ENCODE results near the gene RBM19. TPM values are rescaled to one million over a fixed set of nuclear protein-coding genes. Genes with fewer than 3 reads are reported as not detected.

The RBM19 gene
- total and polyA plus RNA-seq, 2 donors (not counting 3 experiments of a cell fraction or from before 2014, with no cell fraction given) = 13.2 to 34.4 TPM

- Histone ChIP-seq H3K4me3 (replicated peaks in 1 of 3; ENCODE audit: insufficient read depth in 1 of 3, low read depth in 1 of 3, low read length in 3 of 3) (no peak overlapping the region), H3K36me3 (ENCODE audit: control insufficient read depth in 2 of 2, extremely low read depth in 1 of 2, insufficient read depth in 2 of 2, low read length in 2 of 2) (no peaks in the 10 kb centered on the region), H3K4me1 (ENCODE audit: control insufficient read depth, extremely low read depth, insufficient read depth, low read length) (no peaks in the 10 kb centered on the region), H3K4me2 (ENCODE audit: insufficient read depth, low read length) (no peak overlapping the region), H3K9me3 (replicated peaks; ENCODE audit: control insufficient read depth, insufficient read depth, low read length) (no peaks in the 10 kb centered on the region), H3K9me1 (replicated peaks; ENCODE audit: control insufficient read depth, extremely low read depth, insufficient read depth, low read length) (no peaks in the 10 kb centered on the region), H3K27me3 (ENCODE audit: control insufficient read depth in 2 of 2, insufficient read depth in 2 of 2, low read length in 2 of 2) (no peaks in the 10 kb centered on the region), H4K20me1 (replicated peaks; ENCODE audit: control insufficient read depth, extremely low read depth, insufficient read depth, low read length) (no peaks in the 10 kb centered on the region), H2AFZ (ENCODE audit: low read depth, low read length) (no peak overlapping the region), H3K9ac (replicated peaks; ENCODE audit: extremely low read depth, insufficient read depth, low read length) (no peak overlapping the region), H3K79me2 (ENCODE audit: control insufficient read depth, insufficient read depth, low read length) (no peaks in the 10 kb centered on the region), H3K27ac (ENCODE audit: insufficient read depth, low read depth, low read length) (no peak overlapping the region)
- no TSS peak for BruUV-seq (replicated peaks)
- dilution Hi-C loops (cut with MboI; ENCODE audit: extremely low pct_ligation_motif_present, low sequenced_read_pairs) (no loop called here), intact Hi-C loops (cut with micrococcal nuclease) (no loop called here)
- ChIA-PET CTCF (interaction anchor here (0.9 kb wide), 1 partner anchor 511 kb away, joined by 3 read pairs; no protein-coding TSS in a partner anchor), POLR2A (no interaction called here)
- no peak for DNase-seq (ENCODE audit: low read depth, low spot score)
- TF ChIP-seq POLR2A (IDR thresholded peaks at IDR 0.05; ENCODE audit: low read depth, low read length) (no peak), MAX (IDR thresholded peaks at IDR 0.05; ENCODE audit: insufficient read depth, insufficient read length) (no peak), GATA2 (IDR thresholded peaks at IDR 0.05; ENCODE audit: insufficient read depth, insufficient read length, low read depth, low read length) (no peak), FOS (IDR thresholded peaks at IDR 0.05; ENCODE audit: borderline replicate concordance, insufficient read depth, low read length) (no peak), CTCF (IDR thresholded peaks at IDR 0.05; ENCODE audit: extremely low read depth in 1 of 2, insufficient read depth in 1 of 2, low read depth in 1 of 2, low read length in 2 of 2) (no peak), EZH2 (IDR thresholded peaks at IDR 0.05; ENCODE audit: borderline replicate concordance, low read depth, low read length, severe bottlenecking) (no peak), MYC (IDR thresholded peaks at IDR 0.05; ENCODE audit: low read depth, low read length) (no peak), JUN (IDR thresholded peaks at IDR 0.05; ENCODE audit: borderline replicate concordance, insufficient read depth, insufficient read length, low read depth) (no peak), POLR2AphosphoS5 (IDR thresholded peaks at IDR 0.05; ENCODE audit: insufficient read depth, low read depth, low read length) (no peak)
- FAIRE-seq = no peak
These were observed 31.2 kb upstream of the RBM19 start for GRCh38 chr12:113997365-113997764.

Data from endothelial cell of umbilical vein (primary cell).